ENCODE measurements around the gene FOXO6. TPM values are rescaled to one million over a fixed set of nuclear protein-coding genes. Genes with fewer than 3 reads are reported as not detected.

Gene FOXO6
- total and polyA plus RNA-seq, 2 experiments from 2014 or later = not detected

- no peaks in the 10 kb centered on the region for H3K36me3 ChIP-seq (ENCODE audit: low read depth)
- no peaks in the 10 kb centered on the region for H3K9me2 ChIP-seq (ENCODE audit: insufficient read depth)
- peak; percentile 40 for DNase-seq
- no peaks in the 10 kb centered on the region for H3F3A ChIP-seq (ENCODE audit: insufficient read depth)
- H2AFZ ChIP-seq = no peak overlapping the region
- H3K9ac ChIP-seq = no peak overlapping the region
- H3K4me2 ChIP-seq (ENCODE audit: unreplicated experiment) = no peak overlapping the region
- TF ChIP-seq EZH2phosphoT487 (IDR thresholded peaks at IDR 0.05; ENCODE audit: insufficient read depth, low read depth) = no peak
- no peak for TF ChIP-seq EZH2 (IDR thresholded peaks at IDR 0.05; ENCODE audit: insufficient read depth, poor library complexity, severe bottlenecking)
- no peaks in the 10 kb centered on the region for H3K79me2 ChIP-seq (ENCODE audit: insufficient read depth)
- peaks cover 8% of the 10 kb centered on the region; the same call in 1 of the 2 replicates for H3K27me3 ChIP-seq (replicated peaks; ENCODE audit: insufficient read depth)
- no peaks in the 10 kb centered on the region for H3K4me1 ChIP-seq (ENCODE audit: insufficient read depth)
- no peak overlapping the region for H3K27ac ChIP-seq
- 70 to 81% methylated on average over 6 to 7 of the region's 7 CpGs for WGBS, 2 experiments (ENCODE audit: low coverage in 1 of 2, low lambda C conversion rate in 2 of 2, missing lambda C conversion rate in 2 of 2)
- H3K4me3 ChIP-seq = no peak overlapping the region
- H3K9me3 ChIP-seq (ENCODE audit: low read depth) = no peaks in the 10 kb centered on the region
- H4K20me1 ChIP-seq (ENCODE audit: insufficient read depth) = no peaks in the 10 kb centered on the region
- in situ Hi-C loops (cut with MboI) = no loop called here
These were observed 38.4 kb upstream of the FOXO6 start for GRCh38 chr1:41322835-41323234.

DNA sequence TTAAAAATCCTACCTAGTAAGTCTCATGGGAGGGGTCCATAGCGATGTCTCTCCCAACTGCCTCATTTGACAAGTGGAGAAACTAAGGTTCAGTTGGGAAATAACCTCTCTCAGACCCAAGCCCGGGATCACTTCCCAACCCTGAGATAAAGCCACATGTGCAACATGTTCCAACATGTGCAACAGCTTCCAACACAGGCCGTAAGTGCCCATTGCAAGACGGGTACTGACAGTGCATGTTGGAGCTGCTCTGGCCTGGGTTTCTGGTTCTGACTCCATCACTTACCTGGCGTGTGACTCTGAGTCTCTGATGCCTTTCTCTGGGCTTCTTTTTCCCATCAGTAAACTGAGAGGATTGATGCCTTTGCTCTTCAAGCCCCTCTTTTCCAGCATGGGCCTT, 38.0 kb upstream of the FOXO6 start:
- Histone ChIP-seq H3K9me3 (ENCODE audit: low read depth) (no peaks in the 10 kb centered on the region), H3K79me2 (ENCODE audit: insufficient read depth) (no peaks in the 10 kb centered on the region), H3K9me2 (ENCODE audit: insufficient read depth) (no peaks in the 10 kb centered on the region), H3K36me3 (ENCODE audit: low read depth) (no peaks in the 10 kb centered on the region), H2AFZ (no peak overlapping the region), H3K27me3 (replicated peaks; ENCODE audit: insufficient read depth) (peaks cover 8% of the 10 kb centered on the region; the same call in 1 of the 2 replicates), H3K4me2 (ENCODE audit: unreplicated experiment) (no peak overlapping the region), H3F3A (ENCODE audit: insufficient read depth) (no peaks in the 10 kb centered on the region), H4K20me1 (ENCODE audit: insufficient read depth) (no peaks in the 10 kb centered on the region), H3K4me3 (no peak overlapping the region), H3K4me1 (ENCODE audit: insufficient read depth) (no peaks in the 10 kb centered on the region), H3K27ac (no peak overlapping the region), H3K9ac (no peak overlapping the region)
- 74 to 76% methylated on average over 5 of the region's 5 CpGs for WGBS, 2 experiments (ENCODE audit: low coverage in 1 of 2, low lambda C conversion rate in 2 of 2, missing lambda C conversion rate in 2 of 2)
- in situ Hi-C loops (cut with MboI) = no loop called here
- TF ChIP-seq EZH2phosphoT487 (IDR thresholded peaks at IDR 0.05; ENCODE audit: insufficient read depth, low read depth) = no peak
- no peak for TF ChIP-seq EZH2 (IDR thresholded peaks at IDR 0.05; ENCODE audit: insufficient read depth, poor library complexity, severe bottlenecking)
- DNase-seq = no peak

- in situ Hi-C loops (cut with MboI) = no loop called here
- no peak overlapping the region for H3K9ac ChIP-seq
- H3K9me3 ChIP-seq (ENCODE audit: low read depth) = no peaks in the 10 kb centered on the region
- no peak overlapping the region for H3K4me3 ChIP-seq
- H3K4me2 ChIP-seq (ENCODE audit: unreplicated experiment) = no peak overlapping the region
- 70 to 71% methylated on average over 6 of the region's 6 CpGs for WGBS, 2 experiments (ENCODE audit: low coverage in 1 of 2, low lambda C conversion rate in 2 of 2, missing lambda C conversion rate in 2 of 2)
- no peak overlapping the region for H3K27ac ChIP-seq
- no peaks in the 10 kb centered on the region for H3K36me3 ChIP-seq (ENCODE audit: low read depth)
- TF ChIP-seq EZH2 (IDR thresholded peaks at IDR 0.05; ENCODE audit: insufficient read depth, poor library complexity, severe bottlenecking) (no peak), EZH2phosphoT487 (IDR thresholded peaks at IDR 0.05; ENCODE audit: insufficient read depth, low read depth) (no peak)
- no peaks in the 10 kb centered on the region for H4K20me1 ChIP-seq (ENCODE audit: insufficient read depth)
- no peak overlapping the region for H2AFZ ChIP-seq
- peak; percentile 19 for DNase-seq
- H3K4me1 ChIP-seq (ENCODE audit: insufficient read depth) = no peaks in the 10 kb centered on the region
- H3K79me2 ChIP-seq (ENCODE audit: insufficient read depth) = no peaks in the 10 kb centered on the region
- no peaks in the 10 kb centered on the region for H3K9me2 ChIP-seq (ENCODE audit: insufficient read depth)
- H3F3A ChIP-seq (ENCODE audit: insufficient read depth) = no peaks in the 10 kb centered on the region
- H3K27me3 ChIP-seq (replicated peaks; ENCODE audit: insufficient read depth) = peaks cover 8% of the 10 kb centered on the region; the same call in 1 of the 2 replicates
These were observed 35.4 kb upstream of the FOXO6 start for GRCh38 chr1:41325801-41326200.

DNA sequence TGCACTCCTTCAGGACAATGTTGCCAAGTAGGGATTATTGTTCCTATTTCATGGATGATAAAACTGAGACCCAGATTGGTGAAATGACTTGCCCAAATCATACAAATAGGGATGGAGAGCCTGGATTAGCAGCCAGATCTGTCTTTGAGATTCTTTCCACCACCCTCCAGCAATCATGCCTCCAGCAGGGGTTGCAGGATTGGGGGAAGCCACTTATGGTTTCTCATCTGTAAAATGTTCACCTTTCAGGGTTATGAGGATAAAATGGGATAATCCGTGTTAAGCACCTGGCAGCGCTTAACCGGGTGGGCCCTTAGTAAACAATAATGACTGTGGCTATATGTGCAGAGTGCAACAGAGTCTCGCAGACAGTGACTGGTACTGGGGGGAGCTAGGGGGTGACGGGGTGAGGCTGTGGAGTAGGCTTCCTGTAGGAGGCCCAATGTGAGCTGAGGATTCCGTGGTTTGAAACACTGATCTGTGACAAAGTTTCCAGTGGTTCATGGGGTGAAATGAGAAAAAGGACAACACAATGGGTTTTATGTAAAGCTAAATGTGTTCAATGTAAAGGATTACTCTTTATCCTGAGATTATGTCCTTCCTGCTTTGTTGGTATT, 33.7 kb upstream of the FOXO6 start:
- Histone ChIP-seq H4K20me1 (ENCODE audit: insufficient read depth) (no peaks in the 10 kb centered on the region), H3K9ac (no peak overlapping the region), H3K4me1 (ENCODE audit: insufficient read depth) (no peaks in the 10 kb centered on the region), H3K9me2 (ENCODE audit: insufficient read depth) (no peaks in the 10 kb centered on the region), H3K4me3 (no peak overlapping the region), H3K27me3 (replicated peaks; ENCODE audit: insufficient read depth) (0 out of 2 replicates have a peak, but pooled peaks cover 8% of the 10 kb centered on the region), H3K27ac (no peak overlapping the region), H3K9me3 (ENCODE audit: low read depth) (no peaks in the 10 kb centered on the region), H3K36me3 (ENCODE audit: low read depth) (no peaks in the 10 kb centered on the region), H2AFZ (no peak overlapping the region), H3K79me2 (ENCODE audit: insufficient read depth) (no peaks in the 10 kb centered on the region), H3K4me2 (ENCODE audit: unreplicated experiment) (no peak overlapping the region), H3F3A (ENCODE audit: insufficient read depth) (no peaks in the 10 kb centered on the region)
- WGBS, 2 experiments (ENCODE audit: low coverage in 1 of 2, low lambda C conversion rate in 2 of 2, missing lambda C conversion rate in 2 of 2) = 62 to 71% methylated on average over 6 of the region's 6 CpGs
- TF ChIP-seq EZH2phosphoT487 (IDR thresholded peaks at IDR 0.05; ENCODE audit: insufficient read depth, low read depth) (no peak), EZH2 (IDR thresholded peaks at IDR 0.05; ENCODE audit: insufficient read depth, poor library complexity, severe bottlenecking) (no peak)
- in situ Hi-C loops (cut with MboI) = no loop called here
- no peak for DNase-seq
